ENCODE data around the gene GPR89A.

GPR89A gene

GRCh38 chr1:145719230-145720079 is 111.7 kb downstream of the GPR89A start, which contains the start of gene CD160:
CD160 (plus strand) TSS chr1:145719499; CDS start chr1:145728328, 8,829 bp downstream.
- H3K9ac ChIP-seq (ENCODE audit: low read depth, low read length): no peak within 1 kb of the TSS
- TF ChIP-seq CTCF (IDR thresholded peaks at IDR 0.05; ENCODE audit: borderline replicate concordance, extremely low read depth, low read length, poor library complexity, severe bottlenecking): no peak
- no peak for TF ChIP-seq EZH2 (IDR thresholded peaks at IDR 0.05; ENCODE audit: borderline replicate concordance, low read depth, low read length, severe bottlenecking)
- H3K4me2 ChIP-seq (ENCODE audit: insufficient read depth, low read length): no peak within 1 kb of the TSS
- H3K4me3 ChIP-seq (ENCODE audit: low read depth in 1 of 2, low read length in 2 of 2): no peak within 1 kb of the TSS
- H4K20me1 ChIP-seq (ENCODE audit: insufficient read depth, low read length): no peaks in the 10 kb centered on the region
- ATAC-seq (ENCODE audit: insufficient read depth, low read depth) (no peak), DNase-seq (no peak)
- H3K36me3 ChIP-seq (ENCODE audit: insufficient read depth, low read length): no peaks in the 10 kb centered on the region
- H3K27ac ChIP-seq (ENCODE audit: low read length): no peak within 1 kb of the TSS
- peaks cover 4% of the 10 kb centered on the region; the same call in 1 of the 2 replicates for H3K4me1 ChIP-seq (ENCODE audit: insufficient read depth, low read length)
- no peaks in the 10 kb centered on the region for H3K79me2 ChIP-seq (ENCODE audit: insufficient read depth, low read length)
- no peaks in the 10 kb centered on the region for H3K27me3 ChIP-seq (ENCODE audit: insufficient read depth, low read length, poor library complexity)
- H3K9me3 ChIP-seq (ENCODE audit: insufficient read depth, low read length, severe bottlenecking): no peaks in the 10 kb centered on the region
- no peak within 1 kb of the TSS for H2AFZ ChIP-seq (ENCODE audit: low read depth, low read length)

Measured in DND-41 (cell line).